ENCODE results near the gene MAPK13.

- TF ChIP-seq CREB1 (IDR thresholded peaks at IDR 0.05; ENCODE audit: low read depth), result no peak
- TF ChIP-seq CEBPB (IDR thresholded peaks at IDR 0.05), result no peak
- TF ChIP-seq EGR1 (IDR thresholded peaks at IDR 0.05), result no peak
- TF ChIP-seq FOXM1 (IDR thresholded peaks at IDR 0.05; ENCODE audit: borderline replicate concordance, low read depth), result no peak
- no peak for TF ChIP-seq ZBTB7A (IDR thresholded peaks at IDR 0.05; ENCODE audit: low read depth)
- no peak for TF ChIP-seq EP300 (IDR thresholded peaks at IDR 0.05; ENCODE audit: borderline replicate concordance)
Observed at GRCh38 chr6:36139991-36140710, 9.8 kb downstream of the MAPK13 start.
